Peyer's patch (tissue), 4 donors: ENCODE results near the gene IRAK1.

ENCODE experiments used
- POLR2A ChIP-seq, 2 donors: fragments of 450-650 bp; IDR thresholded peaks; one replicate each; pipeline ENCODE4 v1.5.1; 2017; ENCODE audit warnings: antibody characterized with exemption in 2 of 2, mild to moderate bottlenecking in 2 of 2, moderate library complexity in 2 of 2
- TF ChIP-seq, protein P1 (sequence below), 6 experiments: fragments of 450-650 bp in 4 of 6; fragments of 200-600 bp in 2 of 6; sonication (generic) in 1 of 6; IDR thresholded peaks; one replicate each; pipeline ENCODE4 v1.5.1; 2017 to 2019; ENCODE audit warnings: antibody characterized with exemption in 6 of 6, mild to moderate bottlenecking in 3 of 6, moderate library complexity in 1 of 6

DNA sequence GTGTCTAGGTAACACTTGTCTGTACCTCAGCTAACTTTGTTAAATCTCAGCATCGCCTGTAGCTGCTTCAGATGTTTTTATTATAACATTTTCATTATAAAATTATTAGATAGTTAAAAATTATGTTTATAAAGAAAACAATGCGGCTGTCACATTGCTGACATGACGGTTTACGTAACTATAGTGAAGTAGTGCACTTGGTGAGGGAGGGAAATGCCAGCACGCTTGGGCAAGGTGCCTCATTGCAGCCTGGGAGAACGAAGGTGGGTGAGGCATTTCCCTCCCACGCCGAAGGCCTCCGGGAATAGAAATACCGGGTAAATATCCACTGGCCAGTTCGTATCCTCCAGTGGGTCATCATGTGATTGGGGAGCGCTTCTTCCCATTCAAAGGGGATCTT, 31.2 kb downstream of the IRAK1 start:
- no peak for TF ChIP-seq POLR2A (IDR thresholded peaks at IDR 0.05)
- TF ChIP-seq, protein P1, sequence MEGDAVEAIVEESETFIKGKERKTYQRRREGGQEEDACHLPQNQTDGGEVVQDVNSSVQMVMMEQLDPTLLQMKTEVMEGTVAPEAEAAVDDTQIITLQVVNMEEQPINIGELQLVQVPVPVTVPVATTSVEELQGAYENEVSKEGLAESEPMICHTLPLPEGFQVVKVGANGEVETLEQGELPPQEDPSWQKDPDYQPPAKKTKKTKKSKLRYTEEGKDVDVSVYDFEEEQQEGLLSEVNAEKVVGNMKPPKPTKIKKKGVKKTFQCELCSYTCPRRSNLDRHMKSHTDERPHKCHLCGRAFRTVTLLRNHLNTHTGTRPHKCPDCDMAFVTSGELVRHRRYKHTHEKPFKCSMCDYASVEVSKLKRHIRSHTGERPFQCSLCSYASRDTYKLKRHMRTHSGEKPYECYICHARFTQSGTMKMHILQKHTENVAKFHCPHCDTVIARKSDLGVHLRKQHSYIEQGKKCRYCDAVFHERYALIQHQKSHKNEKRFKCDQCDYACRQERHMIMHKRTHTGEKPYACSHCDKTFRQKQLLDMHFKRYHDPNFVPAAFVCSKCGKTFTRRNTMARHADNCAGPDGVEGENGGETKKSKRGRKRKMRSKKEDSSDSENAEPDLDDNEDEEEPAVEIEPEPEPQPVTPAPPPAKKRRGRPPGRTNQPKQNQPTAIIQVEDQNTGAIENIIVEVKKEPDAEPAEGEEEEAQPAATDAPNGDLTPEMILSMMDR (IDR thresholded peaks at IDR 0.05) = no peak
